Hepatocyte (in vitro differentiated cells): ENCODE results near the gene SDK1. TPM values are rescaled to one million over a fixed set of nuclear protein-coding genes. Genes with fewer than 3 reads are reported as not detected.

Experiments
- DNase-seq: peaks from one replicate; pipeline ENCODE4 v3.0.0-alpha.2; 2016; ENCODE audit warnings: low spot score
- H2AFZ ChIP-seq: fragments of 200-600 bp; sonication (generic); 2 replicates; pipeline ENCODE4 v1.6.0; 2016; ENCODE audit warnings: antibody characterized with exemption, mild to moderate bottlenecking
- H3K27ac ChIP-seq: fragments of 200-600 bp; sonication (generic); 2 replicates; pipeline ENCODE4 v1.5.1; 2016; ENCODE audit warnings: mild to moderate bottlenecking
- H3K27me3 ChIP-seq: fragments of 200-600 bp; sonication (generic); 2 replicates; pipeline ENCODE4 v1.6.1; 2016
- H3K36me3 ChIP-seq: fragments of 200-600 bp; sonication (generic); replicated peaks from 2 replicates; pipeline ENCODE4 v1.5.1; 2016; ENCODE audit warnings: low read depth; ENCODE audit not compliant: insufficient read depth
- H3K4me1 ChIP-seq: fragments of 200-600 bp; sonication (generic); 2 replicates; pipeline ENCODE4 v1.5.1; 2016; ENCODE audit warnings: mild to moderate bottlenecking, moderate library complexity; ENCODE audit not compliant: insufficient read depth
- H3K4me2 ChIP-seq: fragments of 200-600 bp; sonication (generic); 2 replicates; pipeline ENCODE4 v1.6.0; 2016
- H3K4me3 ChIP-seq: fragments of 200-600 bp; sonication (generic); 2 replicates; pipeline ENCODE4 v1.5.1; 2016; ENCODE audit warnings: mild to moderate bottlenecking
- H3K79me2 ChIP-seq: fragments of 200-600 bp; sonication (generic); 2 replicates; pipeline ENCODE4 v1.6.0; 2017; ENCODE audit warnings: mild to moderate bottlenecking
- H3K9me2 ChIP-seq: fragments of 200-600 bp; sonication (generic); replicated peaks from 2 replicates; pipeline ENCODE4 v1.6.0; 2017; ENCODE audit warnings: mild to moderate bottlenecking; ENCODE audit not compliant: insufficient read depth
- H3K9me3 ChIP-seq: fragments of 200-600 bp; sonication (generic); 2 replicates; pipeline ENCODE4 v1.5.1; 2016; ENCODE audit warnings: low read depth, mild to moderate bottlenecking
- H4K20me1 ChIP-seq: fragments of 200-600 bp; sonication (generic); 2 replicates; pipeline ENCODE4 v1.6.0; 2016; ENCODE audit warnings: mild to moderate bottlenecking; ENCODE audit not compliant: insufficient read depth, poor library complexity, severe bottlenecking
- CTCF ChIP-seq: fragments of 200-600 bp; sonication (generic); IDR thresholded peaks from 2 replicates; pipeline ENCODE4 v1.5.1; 2016; ENCODE audit warnings: antibody characterized with exemption, mild to moderate bottlenecking; ENCODE audit not compliant: poor library complexity
- EZH2 ChIP-seq: fragments of 200-600 bp; sonication (generic); IDR thresholded peaks from 2 replicates; pipeline ENCODE4 v1.6.1; 2016; ENCODE audit warnings: antibody characterized with exemption, mild to moderate bottlenecking, borderline replicate concordance
- EZH2phosphoT487 ChIP-seq: fragments of 200-600 bp; sonication (generic); IDR thresholded peaks from one replicate; pipeline ENCODE4 v1.6.1; 2018; ENCODE audit warnings: antibody characterized with exemption, mild to moderate bottlenecking, low read depth, moderate library complexity; ENCODE audit not compliant: unreplicated experiment, severe bottlenecking
- WGBS: methylation state at CpG from one replicate; pipeline ENCODE4 v1.1.6; 2016; ENCODE audit warnings: low lambda C conversion rate; ENCODE audit errors: missing lambda C conversion rate; 5-methylcytosine and 5-hydroxymethylcytosine counted together
- polyA plus RNA-seq: library from polyadenylated mRNA; unstranded; fragments of >200 nt; fragmentation: Nextera tagmentation; extraction: Ambion mirVana; gene quantifications from 2 replicates; pipeline ENCODE4 v1.2.1, GENCODE V29; 2016
- total RNA-seq: library from RNA; depleted of rRNA; stranded (reverse); fragments of >200 nt; gene quantifications from 2 replicates; pipeline ENCODE4 v1.2.3, GENCODE V29; 2014

Gene SDK1
- total and polyA plus RNA-seq, 2 experiments from 2014 or later: 4.3 to 10.0 TPM

- H3K9me2 ChIP-seq: no peaks in the 10 kb centered on the region
- no peaks in the 10 kb centered on the region for H4K20me1 ChIP-seq
- TF ChIP-seq EZH2phosphoT487 (no peak), EZH2 (no peak), CTCF (no peak)
- no peak overlapping the region for H3K27ac ChIP-seq
- DNase-seq: no peak
- H3K4me2 ChIP-seq: no peak overlapping the region
- H3K4me3 ChIP-seq: no peak overlapping the region
- no peaks in the 10 kb centered on the region for H3K9me3 ChIP-seq
- no peaks in the 10 kb centered on the region for H3K4me1 ChIP-seq
- no peaks in the 10 kb centered on the region for H3K79me2 ChIP-seq
- 97% methylated on average over 10 of the region's 10 CpGs for WGBS
- no peaks in the 10 kb centered on the region for H3K27me3 ChIP-seq
- no peaks in the 10 kb centered on the region for H3K36me3 ChIP-seq
- H2AFZ ChIP-seq: no peak overlapping the region
Measured at GRCh38 chr7:3923307-3923918, 622.4 kb downstream of the SDK1 start.

- H2AFZ ChIP-seq: no peak overlapping the region
- no peaks in the 10 kb centered on the region for H3K79me2 ChIP-seq
- TF ChIP-seq EZH2 (no peak), CTCF (no peak), EZH2phosphoT487 (no peak)
- no peak overlapping the region for H3K4me2 ChIP-seq
- DNase-seq: no peak
- no peaks in the 10 kb centered on the region for H3K36me3 ChIP-seq
- no peak overlapping the region for H3K4me3 ChIP-seq
- H3K4me1 ChIP-seq: no peaks in the 10 kb centered on the region
- no peaks in the 10 kb centered on the region for H3K9me3 ChIP-seq
- no peak overlapping the region for H3K27ac ChIP-seq
- 91% methylated on average over 14 of the region's 14 CpGs for WGBS
- no peaks in the 10 kb centered on the region for H3K27me3 ChIP-seq
- no peaks in the 10 kb centered on the region for H3K9me2 ChIP-seq
- no peaks in the 10 kb centered on the region for H4K20me1 ChIP-seq
Measured at GRCh38 chr7:3924277-3924676, 623.2 kb downstream of the SDK1 start.

- Histone ChIP-seq H3K4me2 (no peak overlapping the region), H2AFZ (no peak overlapping the region), H3K4me1 (no peaks in the 10 kb centered on the region), H3K9me2 (no peaks in the 10 kb centered on the region), H3K79me2 (no peaks in the 10 kb centered on the region), H3K36me3 (no peaks in the 10 kb centered on the region), H3K27ac (no peak overlapping the region), H3K9me3 (no peaks in the 10 kb centered on the region), H4K20me1 (no peaks in the 10 kb centered on the region), H3K4me3 (no peak overlapping the region), H3K27me3 (no peaks in the 10 kb centered on the region)
- TF ChIP-seq EZH2: no peak
- TF ChIP-seq EZH2phosphoT487: no peak
- TF ChIP-seq CTCF: no peak
- 91% methylated on average over 7 of the region's 7 CpGs for WGBS
- no peak for DNase-seq
Measured at GRCh38 chr7:3927446-3928110, 626.5 kb downstream of the SDK1 start.
